ENCODE data around the gene R3HDM4. TPM values are rescaled to one million over a fixed set of nuclear protein-coding genes. Genes with fewer than 3 reads are reported as not detected.

The R3HDM4 gene
- total RNA-seq, 1 experiment from 2014 or later, result 57.7 TPM

DNA sequence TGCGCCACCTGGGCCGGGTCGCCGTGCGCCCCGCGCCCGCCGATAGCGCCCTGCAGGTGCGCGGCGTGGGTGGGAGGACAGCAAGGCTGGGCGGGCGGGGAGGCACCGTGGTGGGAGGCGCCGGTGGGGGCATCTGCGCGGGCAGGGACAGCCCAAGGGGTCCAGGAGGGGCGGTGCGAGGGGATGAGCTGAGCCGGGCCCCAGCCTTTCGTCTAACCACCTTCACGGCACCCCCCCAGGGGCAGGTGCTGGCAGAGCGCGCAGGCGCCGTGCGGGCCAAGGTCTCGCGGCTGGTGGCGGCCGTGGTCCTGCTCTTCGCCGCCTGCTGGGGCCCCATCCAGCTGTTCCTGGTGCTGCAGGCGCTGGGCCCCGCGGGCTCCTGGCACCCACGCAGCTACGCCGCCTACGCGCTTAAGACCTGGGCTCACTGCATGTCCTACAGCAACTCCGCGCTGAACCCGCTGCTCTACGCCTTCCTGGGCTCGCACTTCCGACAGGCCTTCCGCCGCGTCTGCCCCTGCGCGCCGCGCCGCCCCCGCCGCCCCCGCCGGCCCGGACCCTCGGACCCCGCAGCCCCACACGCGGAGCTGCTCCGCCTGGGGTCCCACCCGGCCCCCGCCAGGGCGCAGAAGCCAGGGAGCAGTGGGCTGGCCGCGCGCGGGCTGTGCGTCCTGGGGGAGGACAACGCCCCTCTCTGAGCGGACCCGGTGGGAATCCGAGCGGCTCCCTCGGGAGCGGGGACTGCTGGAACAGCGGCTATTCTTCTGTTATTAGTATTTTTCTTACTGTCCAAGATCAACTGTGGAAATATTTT, 7.2 kb upstream of the R3HDM4 start:
- H3K27me3 ChIP-seq (replicated peaks; ENCODE audit: control insufficient read depth, insufficient read depth, low read length), result no peaks in the 10 kb centered on the region
- Mint-ChIP-seq H3K27ac (ENCODE audit: unreplicated experiment) (no peak overlapping the region), H3K27me3 (ENCODE audit: insufficient read depth, unreplicated experiment) (no peaks in the 10 kb centered on the region), H3K36me3 (ENCODE audit: insufficient read depth, unreplicated experiment) (peaks cover 12% of the 10 kb centered on the region), H3K4me1 (ENCODE audit: low read depth, unreplicated experiment) (no peaks in the 10 kb centered on the region), H3K4me3 (ENCODE audit: unreplicated experiment) (peak overlapping the region; percentile 29), H3K9me3 (ENCODE audit: unreplicated experiment) (no peaks in the 10 kb centered on the region)
- H3K4me1 ChIP-seq, result peaks cover 23% of the 10 kb centered on the region
- H3K9me3 ChIP-seq, result no peaks in the 10 kb centered on the region
- no peaks in the 10 kb centered on the region for H3K36me3 ChIP-seq (ENCODE audit: control insufficient read depth, insufficient read depth, low read length)
- peak in 1 of 2 experiments; percentile 59 for DNase-seq
- no peak overlapping the region for H3K4me3 ChIP-seq (ENCODE audit: low read depth, low read length)
- TF ChIP-seq, protein P1, sequence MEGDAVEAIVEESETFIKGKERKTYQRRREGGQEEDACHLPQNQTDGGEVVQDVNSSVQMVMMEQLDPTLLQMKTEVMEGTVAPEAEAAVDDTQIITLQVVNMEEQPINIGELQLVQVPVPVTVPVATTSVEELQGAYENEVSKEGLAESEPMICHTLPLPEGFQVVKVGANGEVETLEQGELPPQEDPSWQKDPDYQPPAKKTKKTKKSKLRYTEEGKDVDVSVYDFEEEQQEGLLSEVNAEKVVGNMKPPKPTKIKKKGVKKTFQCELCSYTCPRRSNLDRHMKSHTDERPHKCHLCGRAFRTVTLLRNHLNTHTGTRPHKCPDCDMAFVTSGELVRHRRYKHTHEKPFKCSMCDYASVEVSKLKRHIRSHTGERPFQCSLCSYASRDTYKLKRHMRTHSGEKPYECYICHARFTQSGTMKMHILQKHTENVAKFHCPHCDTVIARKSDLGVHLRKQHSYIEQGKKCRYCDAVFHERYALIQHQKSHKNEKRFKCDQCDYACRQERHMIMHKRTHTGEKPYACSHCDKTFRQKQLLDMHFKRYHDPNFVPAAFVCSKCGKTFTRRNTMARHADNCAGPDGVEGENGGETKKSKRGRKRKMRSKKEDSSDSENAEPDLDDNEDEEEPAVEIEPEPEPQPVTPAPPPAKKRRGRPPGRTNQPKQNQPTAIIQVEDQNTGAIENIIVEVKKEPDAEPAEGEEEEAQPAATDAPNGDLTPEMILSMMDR (IDR thresholded peaks at IDR 0.05; ENCODE audit: insufficient read depth in 1 of 2, low read depth in 1 of 2, low read length in 1 of 2, severe bottlenecking in 1 of 2, unreplicated experiment in 1 of 2), result no peak
- BruUV-seq (replicated peaks), result no TSS peak
- ChIA-PET POLR2A (interaction anchor here (0.6 kb wide), 2 partner anchors 11 to 366 kb away, joined by 3 to 5 read pairs; no protein-coding TSS in a partner anchor), CTCF (interaction anchor here (1.5 kb wide), 1 partner anchor 64 kb away, joined by 7 read pairs; the partner anchor contains the start of gene WDR18)
- intact Hi-C loops (cut with micrococcal nuclease; ENCODE audit: unreplicated experiment), result no loop called here

DNA sequence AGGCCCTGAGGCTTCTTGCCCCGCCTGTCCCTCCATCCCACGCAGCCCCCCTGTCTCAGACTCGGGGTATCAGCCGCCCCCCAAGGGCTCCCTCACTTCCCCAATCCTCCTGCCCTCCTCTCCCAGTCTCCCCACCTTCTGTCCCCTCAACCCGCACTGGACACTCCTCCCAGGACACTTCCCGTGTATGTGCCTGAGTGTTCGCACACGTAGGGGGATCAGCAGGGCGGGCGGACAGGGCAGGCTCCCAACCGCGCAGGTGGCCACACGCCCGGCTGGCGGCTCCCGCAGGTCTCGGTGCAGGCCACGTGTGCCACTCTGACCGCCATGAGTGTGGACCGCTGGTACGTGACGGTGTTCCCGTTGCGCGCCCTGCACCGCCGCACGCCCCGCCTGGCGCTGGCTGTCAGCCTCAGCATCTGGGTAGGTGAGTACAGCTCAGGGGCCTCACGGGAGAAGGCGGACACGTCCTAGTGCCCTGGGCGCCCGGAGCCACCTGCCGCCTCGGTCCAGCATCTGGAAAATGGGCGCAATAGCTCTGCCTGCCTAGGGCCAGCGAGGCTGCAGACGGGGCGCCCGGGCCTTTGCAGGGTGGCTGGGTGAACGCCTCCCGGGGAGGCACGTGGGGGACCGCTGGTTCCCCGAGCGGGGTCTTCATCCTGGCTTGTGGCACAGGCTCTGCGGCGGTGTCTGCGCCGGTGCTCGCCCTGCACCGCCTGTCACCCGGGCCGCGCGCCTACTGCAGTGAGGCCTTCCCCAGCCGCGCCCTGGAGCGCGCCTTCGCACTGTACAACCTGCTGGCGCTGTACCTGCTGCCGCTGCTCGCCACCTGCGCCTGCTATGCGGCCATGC, 6.4 kb upstream of the R3HDM4 start:
- no peaks in the 10 kb centered on the region for H3K27me3 Mint-ChIP-seq (ENCODE audit: insufficient read depth, unreplicated experiment)
- intact Hi-C loops (cut with micrococcal nuclease; ENCODE audit: unreplicated experiment), result no loop called here
- TF ChIP-seq, protein P1 (IDR thresholded peaks at IDR 0.05; ENCODE audit: insufficient read depth in 1 of 2, low read depth in 1 of 2, low read length in 1 of 2, severe bottlenecking in 1 of 2, unreplicated experiment in 1 of 2), result no peak

More for the DNA sequence above, 6.4 kb upstream of the R3HDM4 start:
- H3K9me3 Mint-ChIP-seq (ENCODE audit: unreplicated experiment), result no peaks in the 10 kb centered on the region
- no peaks in the 10 kb centered on the region for H3K9me3 ChIP-seq
- BruUV-seq (replicated peaks), result no TSS peak
- H3K4me1 ChIP-seq, result peaks cover 19% of the 10 kb centered on the region
- no peak for DNase-seq
- no peaks in the 10 kb centered on the region for H3K27me3 ChIP-seq (replicated peaks; ENCODE audit: control insufficient read depth, insufficient read depth, low read length)
- H3K27ac Mint-ChIP-seq (ENCODE audit: unreplicated experiment), result no peak overlapping the region
- H3K4me3 ChIP-seq (ENCODE audit: low read depth, low read length), result no peak overlapping the region
- H3K36me3 ChIP-seq (ENCODE audit: control insufficient read depth, insufficient read depth, low read length), result no peaks in the 10 kb centered on the region
- POLR2A ChIA-PET, result no interaction called here
- no peaks in the 10 kb centered on the region for H3K4me1 Mint-ChIP-seq (ENCODE audit: low read depth, unreplicated experiment)
- H3K4me3 Mint-ChIP-seq (ENCODE audit: unreplicated experiment), result peak overlapping the region; percentile 42
- H3K36me3 Mint-ChIP-seq (ENCODE audit: insufficient read depth, unreplicated experiment), result peaks cover 12% of the 10 kb centered on the region
- CTCF ChIA-PET, result interaction anchor here (1.5 kb wide), 1 partner anchor 65 kb away, joined by 7 read pairs; the partner anchor contains the start of gene WDR18
